Measurements from ENCODE around the gene NR3C2.

The NR3C2 gene

DNA sequence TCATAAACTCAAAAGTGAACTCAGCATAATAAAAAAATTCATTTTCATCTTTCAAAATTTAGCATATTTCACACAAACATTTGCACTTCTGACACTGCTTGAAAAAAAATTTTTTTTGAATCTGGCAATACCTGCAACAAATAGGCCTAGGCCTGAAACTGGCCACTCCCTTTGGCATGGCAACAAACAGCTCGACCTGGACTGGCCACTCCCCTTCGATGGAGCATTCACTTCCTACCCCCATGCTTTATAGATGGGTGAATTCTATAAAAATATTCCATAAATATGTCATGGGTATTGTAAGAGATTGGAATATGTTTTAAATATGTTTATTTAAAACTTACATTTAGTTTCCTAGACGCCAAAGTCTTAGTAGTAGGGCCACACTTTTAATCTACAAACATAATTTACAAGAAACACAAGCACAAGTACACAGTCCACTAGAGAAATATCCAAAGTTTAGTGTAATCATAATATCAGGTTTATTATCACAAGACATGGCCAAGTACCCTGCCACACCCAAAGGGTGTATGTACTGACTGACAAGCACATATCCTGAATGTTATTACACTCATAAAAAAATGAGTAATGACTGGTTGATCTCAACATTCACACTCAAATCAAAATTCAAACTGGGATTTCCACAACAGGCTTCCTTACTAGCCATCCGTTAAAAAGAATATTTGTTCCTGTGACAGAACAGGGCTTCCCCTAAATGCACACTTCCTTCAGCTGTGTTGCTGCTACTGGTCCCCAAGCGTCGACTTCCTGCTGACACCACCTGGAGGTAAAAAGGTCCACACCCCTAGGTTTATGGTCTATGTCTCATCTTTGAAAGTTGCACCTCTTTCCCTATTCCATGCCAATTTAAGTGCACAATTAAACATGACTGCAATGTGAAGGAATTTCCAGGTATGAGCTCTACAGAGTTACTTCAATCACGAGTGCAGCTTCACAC is 271.5 kb downstream of the NR3C2 start:
- peaks cover 8% of the 10 kb centered on the region for H3K4me1 ChIP-seq (ENCODE audit: insufficient read depth, poor library complexity, severe bottlenecking)
- no peaks in the 10 kb centered on the region for H3K9me3 ChIP-seq (ENCODE audit: severe bottlenecking)
- H3K27ac ChIP-seq (ENCODE audit: poor library complexity, severe bottlenecking): peak overlapping the region; percentile 64
- ATAC-seq (ENCODE audit: low read depth) (peak; percentile 74), DNase-seq (ENCODE audit: low spot score) (no peak)
- TF ChIP-seq, protein P1, sequence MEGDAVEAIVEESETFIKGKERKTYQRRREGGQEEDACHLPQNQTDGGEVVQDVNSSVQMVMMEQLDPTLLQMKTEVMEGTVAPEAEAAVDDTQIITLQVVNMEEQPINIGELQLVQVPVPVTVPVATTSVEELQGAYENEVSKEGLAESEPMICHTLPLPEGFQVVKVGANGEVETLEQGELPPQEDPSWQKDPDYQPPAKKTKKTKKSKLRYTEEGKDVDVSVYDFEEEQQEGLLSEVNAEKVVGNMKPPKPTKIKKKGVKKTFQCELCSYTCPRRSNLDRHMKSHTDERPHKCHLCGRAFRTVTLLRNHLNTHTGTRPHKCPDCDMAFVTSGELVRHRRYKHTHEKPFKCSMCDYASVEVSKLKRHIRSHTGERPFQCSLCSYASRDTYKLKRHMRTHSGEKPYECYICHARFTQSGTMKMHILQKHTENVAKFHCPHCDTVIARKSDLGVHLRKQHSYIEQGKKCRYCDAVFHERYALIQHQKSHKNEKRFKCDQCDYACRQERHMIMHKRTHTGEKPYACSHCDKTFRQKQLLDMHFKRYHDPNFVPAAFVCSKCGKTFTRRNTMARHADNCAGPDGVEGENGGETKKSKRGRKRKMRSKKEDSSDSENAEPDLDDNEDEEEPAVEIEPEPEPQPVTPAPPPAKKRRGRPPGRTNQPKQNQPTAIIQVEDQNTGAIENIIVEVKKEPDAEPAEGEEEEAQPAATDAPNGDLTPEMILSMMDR (IDR thresholded peaks at IDR 0.05; ENCODE audit: poor library complexity, severe bottlenecking): peak; percentile 5
- no peaks in the 10 kb centered on the region for H3K27me3 ChIP-seq (ENCODE audit: insufficient read depth, poor library complexity, severe bottlenecking)
- no peaks in the 10 kb centered on the region for H3K36me3 ChIP-seq (ENCODE audit: low read depth)
- H3K4me3 ChIP-seq (ENCODE audit: severe bottlenecking): no peak overlapping the region

DNA sequence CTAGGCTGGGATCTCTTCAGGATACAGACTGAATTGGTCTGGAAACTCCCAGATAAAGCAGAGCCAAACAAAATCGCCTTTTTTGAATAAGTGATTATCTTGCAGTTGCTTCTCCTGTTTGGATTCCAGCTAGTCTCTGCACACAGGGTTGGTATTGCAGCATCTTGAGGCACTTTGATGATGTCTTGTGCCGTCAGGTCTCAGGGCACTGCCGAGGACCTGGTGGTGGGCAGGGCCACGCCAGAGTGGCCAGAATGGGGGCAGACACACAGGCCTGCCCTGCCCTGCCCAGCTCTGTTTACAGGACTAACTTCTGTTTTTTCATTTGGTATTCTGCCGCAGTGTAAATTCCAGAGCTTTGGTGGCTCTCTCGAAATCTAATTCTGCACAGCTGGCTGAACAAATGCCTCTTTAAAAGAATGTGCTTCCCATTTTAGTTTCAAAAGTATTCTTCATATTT is 276.1 kb downstream of the NR3C2 start:
- TF ChIP-seq, protein P1 (IDR thresholded peaks at IDR 0.05; ENCODE audit: poor library complexity, severe bottlenecking): no peak
- DNase-seq (ENCODE audit: low spot score) (no peak), ATAC-seq (ENCODE audit: low read depth) (no peak)
- Histone ChIP-seq H3K4me3 (ENCODE audit: severe bottlenecking) (no peak overlapping the region), H3K36me3 (ENCODE audit: low read depth) (no peaks in the 10 kb centered on the region), H3K27ac (ENCODE audit: poor library complexity, severe bottlenecking) (no peak overlapping the region), H3K27me3 (ENCODE audit: insufficient read depth, poor library complexity, severe bottlenecking) (no peaks in the 10 kb centered on the region), H3K9me3 (ENCODE audit: severe bottlenecking) (no peaks in the 10 kb centered on the region), H3K4me1 (ENCODE audit: insufficient read depth, poor library complexity, severe bottlenecking) (peaks cover 33% of the 10 kb centered on the region)

DNA sequence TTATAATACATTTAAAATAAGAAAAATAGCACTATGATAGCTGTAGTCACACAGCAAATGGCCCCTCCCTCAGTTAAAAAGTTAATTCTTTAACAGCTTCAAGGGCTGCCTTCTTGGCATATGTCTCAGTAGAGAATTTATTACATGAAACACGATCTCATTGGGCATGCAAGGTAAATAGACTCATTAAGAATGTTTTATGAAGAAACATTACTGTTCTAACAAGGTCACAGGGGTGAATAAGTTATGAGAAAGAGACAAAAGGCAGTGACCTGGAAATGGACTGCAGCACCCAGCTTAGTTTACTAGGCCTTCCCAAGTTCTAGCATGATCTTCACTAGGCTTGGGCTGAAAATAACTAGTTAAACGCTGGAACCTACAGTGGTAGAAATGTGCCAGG is 277.7 kb downstream of the NR3C2 start:
- H3K27ac ChIP-seq (ENCODE audit: poor library complexity, severe bottlenecking): peak overlapping the region; percentile 70
- 0 out of 3 replicates have a peak, but pooled peaks have one; percentile 11 for ATAC-seq (ENCODE audit: low read depth)
- TF ChIP-seq, protein P1 (IDR thresholded peaks at IDR 0.05; ENCODE audit: poor library complexity, severe bottlenecking): no peak

DNA sequence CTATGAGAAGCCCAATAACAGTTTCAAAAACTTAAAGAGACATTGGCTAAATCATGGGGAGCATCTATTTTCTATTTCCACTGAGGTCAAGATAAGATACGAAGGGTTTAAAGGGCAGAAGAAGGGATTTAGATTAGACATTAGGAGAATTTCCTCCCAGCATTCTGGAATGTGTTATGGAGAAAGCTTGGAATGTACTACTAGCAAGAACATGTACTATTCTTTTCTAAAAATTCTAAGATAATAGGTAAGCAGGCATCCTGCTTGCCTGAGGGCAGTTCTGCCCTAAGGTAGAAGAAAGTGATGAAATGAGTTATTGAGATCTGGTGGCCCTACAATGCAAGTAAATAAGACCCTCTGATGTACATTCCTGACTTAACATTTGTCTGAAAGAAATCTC is 279.2 kb downstream of the NR3C2 start:
- H3K4me3 ChIP-seq (ENCODE audit: severe bottlenecking): no peak overlapping the region
- no peak for DNase-seq (ENCODE audit: low spot score)
- no peaks in the 10 kb centered on the region for H3K9me3 ChIP-seq (ENCODE audit: severe bottlenecking)
- peak overlapping the region; percentile 70 for H3K27ac ChIP-seq (ENCODE audit: poor library complexity, severe bottlenecking)
- ATAC-seq (ENCODE audit: low read depth): peak; percentile 85
- TF ChIP-seq, protein P1 (IDR thresholded peaks at IDR 0.05; ENCODE audit: poor library complexity, severe bottlenecking): no peak
- no peaks in the 10 kb centered on the region for H3K36me3 ChIP-seq (ENCODE audit: low read depth)
- peaks cover 27% of the 10 kb centered on the region for H3K4me1 ChIP-seq (ENCODE audit: insufficient read depth, poor library complexity, severe bottlenecking)
- H3K27me3 ChIP-seq (ENCODE audit: insufficient read depth, poor library complexity, severe bottlenecking): no peaks in the 10 kb centered on the region

More for the DNA sequence above, 277.7 kb downstream of the NR3C2 start:
- Histone ChIP-seq H3K36me3 (ENCODE audit: low read depth) (no peaks in the 10 kb centered on the region), H3K9me3 (ENCODE audit: severe bottlenecking) (no peaks in the 10 kb centered on the region), H3K27me3 (ENCODE audit: insufficient read depth, poor library complexity, severe bottlenecking) (no peaks in the 10 kb centered on the region), H3K4me3 (ENCODE audit: severe bottlenecking) (no peak overlapping the region), H3K4me1 (ENCODE audit: insufficient read depth, poor library complexity, severe bottlenecking) (peaks cover 27% of the 10 kb centered on the region)
- no peak for DNase-seq (ENCODE audit: low spot score)
